Neural progenitor cell (in vitro differentiated cells): ENCODE results near the gene CDSN. TPM values are rescaled to one million over a fixed set of nuclear protein-coding genes. Genes with fewer than 3 reads are reported as not detected.
A peak's percentile ranks its signal among the peaks of the same experiment; 100 is the strongest.

Experiments used
- DNase-seq: peaks from one replicate; pipeline ENCODE4 v3.0.0-alpha.2; 2016; ENCODE audit warnings: low spot score
- H2AFZ ChIP-seq: fragments of 200-600 bp; sonication (generic); replicated peaks from 2 replicates; pipeline ENCODE4 v1.6.1; 2016; ENCODE audit warnings: antibody characterized with exemption
- H3F3A ChIP-seq: fragments of 200-600 bp; sonication (generic); 2 replicates; pipeline ENCODE4 v1.6.1; 2016; ENCODE audit warnings: antibody characterized with exemption, low read depth
- H3K27ac ChIP-seq: fragments of 200-600 bp; sonication (generic); 2 replicates; pipeline ENCODE4 v1.5.1; 2016; ENCODE audit warnings: mild to moderate bottlenecking
- H3K27me3 ChIP-seq: fragments of 200-600 bp; sonication (generic); 2 replicates; pipeline ENCODE4 v1.6.1; 2016; ENCODE audit warnings: mild to moderate bottlenecking, moderate library complexity
- H3K36me3 ChIP-seq: fragments of 200-600 bp; sonication (generic); 2 replicates; pipeline ENCODE4 v1.5.1; 2016
- H3K4me1 ChIP-seq: fragments of 200-600 bp; sonication (generic); 2 replicates; pipeline ENCODE4 v1.6.1; 2016; ENCODE audit warnings: mixed run types
- H3K4me2 ChIP-seq: fragments of 200-600 bp; sonication (generic); 2 replicates; pipeline ENCODE4 v1.6.1; 2016
- H3K4me3 ChIP-seq: fragments of 200-600 bp; sonication (generic); 2 replicates; pipeline ENCODE4 v1.5.1; 2016
- H3K79me2 ChIP-seq: fragments of 200-600 bp; sonication (generic); 2 replicates; pipeline ENCODE4 v1.6.1; 2016; ENCODE audit warnings: low read depth
- H3K9ac ChIP-seq: fragments of 200-600 bp; sonication (generic); 2 replicates; pipeline ENCODE4 v1.6.1; 2016
- H3K9me3 ChIP-seq: fragments of 200-600 bp; sonication (generic); 2 replicates; pipeline ENCODE4 v1.5.1; 2016; ENCODE audit warnings: low read depth
- H4K20me1 ChIP-seq: fragments of 200-600 bp; sonication (generic); 2 replicates; pipeline ENCODE4 v1.6.1; 2016; ENCODE audit warnings: low read depth
- H3K27ac Mint-ChIP-seq: 3 replicates; pipeline ENCODE4 v1.8.0; 2021; ENCODE audit warnings: mixed read lengths
- H3K27me3 Mint-ChIP-seq: 2 replicates; pipeline ENCODE4 v1.8.0; 2022; ENCODE audit warnings: low read depth, mild to moderate bottlenecking, inconsistent platforms, moderate library complexity, mixed read lengths; ENCODE audit not compliant: insufficient read depth
- H3K36me3 Mint-ChIP-seq: 3 replicates; pipeline ENCODE4 v1.8.0; 2021; ENCODE audit warnings: mixed read lengths
- H3K4me1 Mint-ChIP-seq: 3 replicates; pipeline ENCODE4 v1.8.0; 2021; ENCODE audit warnings: mixed read lengths
- H3K4me3 Mint-ChIP-seq: 3 replicates; pipeline ENCODE4 v1.8.0; 2021; ENCODE audit warnings: mild to moderate bottlenecking, moderate library complexity, mixed read lengths
- H3K9me3 Mint-ChIP-seq: 3 replicates; pipeline ENCODE4 v1.8.0; 2020; ENCODE audit warnings: mixed read lengths
- EZH2 ChIP-seq: fragments of 200-600 bp; sonication (generic); IDR thresholded peaks from 2 replicates; pipeline ENCODE4 v1.6.1; 2017; ENCODE audit warnings: antibody characterized with exemption, mild to moderate bottlenecking, moderate library complexity
- EZH2phosphoT487 ChIP-seq: fragments of 200-600 bp; sonication (generic); IDR thresholded peaks from 2 replicates; pipeline ENCODE4 v1.6.1; 2017; ENCODE audit warnings: antibody characterized with exemption
- total RNA-seq: library from RNA; depleted of rRNA; stranded (reverse); fragments of >200 nt; gene quantifications from 2 replicates; pipeline ENCODE4 v1.2.3, GENCODE V29; 2015; ENCODE audit warnings: low replicate concordance
- TF ChIP-seq, protein P1 (sequence below): fragments of 200-600 bp; sonication (generic); IDR thresholded peaks from 2 replicates; pipeline ENCODE4 v1.5.1; 2017; ENCODE audit warnings: antibody characterized with exemption, mild to moderate bottlenecking

Gene CDSN
- total RNA-seq, 1 donor from 2014 or later = not detected

DNA sequence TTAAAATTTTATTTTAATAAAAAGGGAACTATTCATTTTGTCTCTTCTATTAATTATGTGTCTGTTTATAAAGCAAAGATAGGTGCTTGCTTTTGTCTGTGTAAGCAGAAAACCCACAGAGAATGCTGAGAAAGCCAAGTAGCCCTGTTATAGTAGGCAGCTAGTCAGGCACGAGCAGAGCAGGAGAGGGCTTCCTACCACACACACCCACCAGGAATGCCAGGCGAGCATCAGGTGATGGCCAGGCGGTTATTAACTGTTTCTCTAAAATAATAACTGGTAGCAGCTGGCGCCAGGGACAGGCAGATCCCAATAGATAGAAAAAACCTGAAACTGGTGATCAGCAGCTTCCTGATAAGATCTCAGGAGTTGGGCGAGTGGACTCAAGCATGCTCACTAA lies 23.6 kb downstream of the CDSN start:
- no peaks in the 10 kb centered on the region for H3K9me3 ChIP-seq
- no peak overlapping the region for H3K27ac Mint-ChIP-seq
- H3K36me3 Mint-ChIP-seq = no peaks in the 10 kb centered on the region
- H3K4me3 Mint-ChIP-seq = no peak overlapping the region
- no peak overlapping the region for H3K9ac ChIP-seq
- H3K4me1 ChIP-seq = no peaks in the 10 kb centered on the region
- no peak for TF ChIP-seq EZH2
- no peak for TF ChIP-seq EZH2phosphoT487
- TF ChIP-seq, protein P1, sequence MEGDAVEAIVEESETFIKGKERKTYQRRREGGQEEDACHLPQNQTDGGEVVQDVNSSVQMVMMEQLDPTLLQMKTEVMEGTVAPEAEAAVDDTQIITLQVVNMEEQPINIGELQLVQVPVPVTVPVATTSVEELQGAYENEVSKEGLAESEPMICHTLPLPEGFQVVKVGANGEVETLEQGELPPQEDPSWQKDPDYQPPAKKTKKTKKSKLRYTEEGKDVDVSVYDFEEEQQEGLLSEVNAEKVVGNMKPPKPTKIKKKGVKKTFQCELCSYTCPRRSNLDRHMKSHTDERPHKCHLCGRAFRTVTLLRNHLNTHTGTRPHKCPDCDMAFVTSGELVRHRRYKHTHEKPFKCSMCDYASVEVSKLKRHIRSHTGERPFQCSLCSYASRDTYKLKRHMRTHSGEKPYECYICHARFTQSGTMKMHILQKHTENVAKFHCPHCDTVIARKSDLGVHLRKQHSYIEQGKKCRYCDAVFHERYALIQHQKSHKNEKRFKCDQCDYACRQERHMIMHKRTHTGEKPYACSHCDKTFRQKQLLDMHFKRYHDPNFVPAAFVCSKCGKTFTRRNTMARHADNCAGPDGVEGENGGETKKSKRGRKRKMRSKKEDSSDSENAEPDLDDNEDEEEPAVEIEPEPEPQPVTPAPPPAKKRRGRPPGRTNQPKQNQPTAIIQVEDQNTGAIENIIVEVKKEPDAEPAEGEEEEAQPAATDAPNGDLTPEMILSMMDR = no peak
- H4K20me1 ChIP-seq = no peaks in the 10 kb centered on the region
- no peak overlapping the region for H3K27ac ChIP-seq
- H3K9me3 Mint-ChIP-seq = no peaks in the 10 kb centered on the region
- no peaks in the 10 kb centered on the region for H3K36me3 ChIP-seq
- H3K4me2 ChIP-seq = no peak overlapping the region
- H3K4me1 Mint-ChIP-seq = no peaks in the 10 kb centered on the region
- H2AFZ ChIP-seq = no peak overlapping the region
- no peaks in the 10 kb centered on the region for H3K27me3 ChIP-seq
- H3K4me3 ChIP-seq = no peak overlapping the region
- H3F3A ChIP-seq = no peaks in the 10 kb centered on the region
- H3K79me2 ChIP-seq = no peaks in the 10 kb centered on the region
- peaks cover 2% of the 10 kb centered on the region for H3K27me3 Mint-ChIP-seq
- no peak for DNase-seq

DNA sequence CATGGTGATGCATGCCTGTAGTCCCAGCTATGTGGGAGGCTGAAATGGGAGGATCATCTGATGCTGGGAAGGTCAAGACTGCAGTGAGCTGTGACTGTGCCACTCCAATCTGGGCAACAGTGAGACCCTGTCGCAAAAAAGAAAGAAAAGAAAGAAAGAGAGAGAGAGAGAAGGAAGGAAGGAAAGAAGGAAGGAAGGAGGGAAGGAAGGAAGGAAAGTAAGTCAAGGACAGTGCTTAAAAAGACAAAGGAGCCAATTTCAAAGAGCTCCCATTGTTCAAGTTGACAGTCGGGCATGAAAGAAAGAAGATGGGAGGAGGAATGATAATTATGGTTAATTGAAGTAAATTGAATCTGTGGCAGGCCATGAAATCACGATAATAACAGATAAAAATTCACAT lies 24.0 kb downstream of the CDSN start:
- Mint-ChIP-seq H3K9me3 (no peaks in the 10 kb centered on the region), H3K27ac (no peak overlapping the region), H3K4me3 (peak overlapping the region; percentile 1), H3K4me1 (no peaks in the 10 kb centered on the region), H3K36me3 (no peaks in the 10 kb centered on the region), H3K27me3 (peaks cover 2% of the 10 kb centered on the region)
- H3K79me2 ChIP-seq = no peaks in the 10 kb centered on the region
- H3K27me3 ChIP-seq = no peaks in the 10 kb centered on the region
- TF ChIP-seq, protein P1 = no peak
- no peak for TF ChIP-seq EZH2phosphoT487
- no peak for TF ChIP-seq EZH2
- H3F3A ChIP-seq = no peaks in the 10 kb centered on the region
- H3K4me2 ChIP-seq = no peak overlapping the region
- H3K27ac ChIP-seq = no peak overlapping the region
- no peak overlapping the region for H3K4me3 ChIP-seq
- H3K4me1 ChIP-seq = no peaks in the 10 kb centered on the region
- no peak for DNase-seq
- H3K9me3 ChIP-seq = no peaks in the 10 kb centered on the region
- H3K9ac ChIP-seq = no peak overlapping the region
- H4K20me1 ChIP-seq = no peaks in the 10 kb centered on the region
- H3K36me3 ChIP-seq = no peaks in the 10 kb centered on the region
- H2AFZ ChIP-seq = no peak overlapping the region

DNA sequence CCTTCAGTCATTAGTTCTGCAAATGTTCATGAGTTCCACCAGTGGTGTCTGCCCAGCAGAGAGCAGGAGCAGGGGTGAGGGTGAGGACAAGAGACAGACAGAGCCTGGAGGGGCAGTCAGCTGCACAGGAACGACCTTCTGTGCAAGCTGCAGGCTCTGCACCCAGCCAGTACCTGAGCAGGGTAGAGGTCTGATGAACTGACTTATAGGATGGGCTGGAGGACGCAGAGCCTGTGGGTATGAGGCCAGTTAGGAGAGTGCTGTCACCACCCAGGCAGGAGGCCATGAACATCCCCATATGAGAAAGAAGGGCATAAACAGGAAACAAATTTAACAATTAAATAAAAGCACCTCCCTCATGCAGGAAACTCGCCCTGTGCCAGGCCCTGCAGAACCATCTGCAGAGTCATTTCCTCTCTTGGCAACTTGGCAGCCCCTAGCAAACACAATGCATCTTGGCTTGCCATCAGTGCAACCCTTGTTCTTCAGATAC lies 25.8 kb downstream of the CDSN start:
- peak overlapping the region; percentile 6 for H2AFZ ChIP-seq

More for the DNA sequence above, 25.8 kb downstream of the CDSN start:
- H3K9me3 Mint-ChIP-seq = no peaks in the 10 kb centered on the region
- no peaks in the 10 kb centered on the region for H3K9me3 ChIP-seq
- no peaks in the 10 kb centered on the region for H3K4me1 ChIP-seq
- H3K4me3 Mint-ChIP-seq = peak overlapping the region; percentile 25
- DNase-seq = no peak
- H3K79me2 ChIP-seq = no peaks in the 10 kb centered on the region
- H4K20me1 ChIP-seq = no peaks in the 10 kb centered on the region
- H3K27ac ChIP-seq = no peak overlapping the region
- H3K36me3 Mint-ChIP-seq = no peaks in the 10 kb centered on the region
- H3K4me2 ChIP-seq = no peak overlapping the region
- H3F3A ChIP-seq = no peaks in the 10 kb centered on the region
- no peaks in the 10 kb centered on the region for H3K4me1 Mint-ChIP-seq
- peak overlapping the region; percentile 82 for H3K27ac Mint-ChIP-seq
- peaks cover 2% of the 10 kb centered on the region for H3K27me3 Mint-ChIP-seq
- TF ChIP-seq EZH2phosphoT487 (no peak), EZH2 (no peak)
- TF ChIP-seq, protein P1 = no peak
- no peaks in the 10 kb centered on the region for H3K36me3 ChIP-seq
- H3K27me3 ChIP-seq = no peaks in the 10 kb centered on the region
- H3K9ac ChIP-seq = no peak overlapping the region
- H3K4me3 ChIP-seq = no peak overlapping the region
